Endothelial cell of umbilical vein (primary cell): ENCODE measurements around the gene YY2. TPM values are rescaled to one million over a fixed set of nuclear protein-coding genes. Genes with fewer than 3 reads are reported as not detected.
A peak's percentile ranks its signal among the peaks of the same experiment; 100 is the strongest.

ENCODE experiments used
- BruUV-seq: library from RNA; stranded (reverse); fragments of 400-500 nt; replicated peaks from 2 replicates; lab custom pipeline; 2021; lab: Mats Ljungman, UMichigan
- CTCF ChIA-PET: fragments of 300-600, 350-600 bp; sonication (Branson Sonifier 250); formaldehyde crosslinking; loops from one replicate; lab custom pipeline; 2021; ENCODE audit warnings: antibody characterized with exemption, inconsistent platforms; lab: Charles Lee
- POLR2A ChIA-PET: fragments of 300-600, 350-600 bp; sonication (Branson Sonifier 250); formaldehyde crosslinking; loops from one replicate; lab custom pipeline; 2021; ENCODE audit warnings: antibody characterized with exemption, inconsistent platforms; lab: Charles Lee
- DNase-seq: peaks from one replicate; pipeline ENCODE4 v3.0.0-alpha.2; 2011; ENCODE audit warnings: low read depth, low spot score
- FAIRE-seq: peaks from 2 replicates; lab custom pipeline; 2011; peaks lifted over from hg19 to GRCh38; lab: Jason Lieb, UNC
- H2AFZ ChIP-seq: 2 replicates; pipeline ENCODE4 v1.6.0; 2012; ENCODE audit warnings: low read depth, low read length, control low read depth, inconsistent platforms
- H3K27ac ChIP-seq: 2 replicates; pipeline ENCODE4 v1.5.1; 2011; ENCODE audit warnings: low read depth, mild to moderate bottlenecking, control low read depth, low read length, moderate library complexity; ENCODE audit not compliant: insufficient read depth
- H3K27me3 ChIP-seq, 2 experiments: 2 replicates each; pipeline versions ENCODE4 v1.6.0 to v1.6.1; 2011; ENCODE audit warnings: low read length in 2 of 2, mixed read lengths in 1 of 2; ENCODE audit not compliant: control insufficient read depth in 2 of 2, insufficient read depth in 2 of 2
- H3K36me3 ChIP-seq, 2 experiments: 2 replicates in 1 of 2; 3 replicates in 1 of 2; pipeline ENCODE4 v1.5.1; 2011; ENCODE audit warnings: low read length in 2 of 2, mild to moderate bottlenecking in 1 of 2, moderate library complexity in 1 of 2; ENCODE audit not compliant: control insufficient read depth in 2 of 2, insufficient read depth in 2 of 2; ENCODE audit errors: extremely low read depth in 1 of 2
- H3K4me1 ChIP-seq: 3 replicates; pipeline ENCODE4 v1.5.1; 2011; ENCODE audit warnings: mild to moderate bottlenecking, low read length; ENCODE audit not compliant: control insufficient read depth, insufficient read depth; ENCODE audit errors: extremely low read depth
- H3K4me2 ChIP-seq: 2 replicates; pipeline ENCODE4 v1.6.1; 2011; ENCODE audit warnings: low read length, control low read depth, mixed read lengths; ENCODE audit not compliant: insufficient read depth
- H3K4me3 ChIP-seq, 3 experiments: fragments of 200-600 bp in 1 of 3; sonication (generic), shearing (Covaris generic) in 1 of 3; replicated peaks in 1 of 3; 2 replicates each; pipeline ENCODE4 v1.5.1; 2011 to 2016; ENCODE audit warnings: control low read depth in 3 of 3, low read length in 3 of 3, mild to moderate bottlenecking in 2 of 3, inconsistent platforms in 1 of 3, low read depth in 1 of 3, moderate library complexity in 1 of 3; ENCODE audit not compliant: insufficient read depth in 1 of 3
- H3K79me2 ChIP-seq: 2 replicates; pipeline ENCODE4 v1.6.0; 2012; ENCODE audit warnings: low read length, inconsistent platforms; ENCODE audit not compliant: control insufficient read depth, insufficient read depth
- H3K9ac ChIP-seq: replicated peaks from 2 replicates; pipeline ENCODE3; 2011; ENCODE audit warnings: low read length, control low read depth; ENCODE audit not compliant: insufficient read depth; ENCODE audit errors: extremely low read depth
- H3K9me1 ChIP-seq: replicated peaks from 3 replicates; pipeline ENCODE4 v1.6.0; 2011; ENCODE audit warnings: mild to moderate bottlenecking, low read length; ENCODE audit not compliant: control insufficient read depth, insufficient read depth; ENCODE audit errors: extremely low read depth
- H3K9me3 ChIP-seq: replicated peaks from 2 replicates; pipeline ENCODE4 v1.5.1; 2012; ENCODE audit warnings: low read length, inconsistent platforms; ENCODE audit not compliant: control insufficient read depth, insufficient read depth
- H4K20me1 ChIP-seq: replicated peaks from 2 replicates; pipeline ENCODE3; 2011; ENCODE audit warnings: mild to moderate bottlenecking, low read length; ENCODE audit not compliant: control insufficient read depth, insufficient read depth; ENCODE audit errors: extremely low read depth
- CTCF ChIP-seq, 2 donors: IDR thresholded peaks; 1 replicate in 1 of 2; 2 replicates in 1 of 2; pipeline ENCODE4 v1.5.1; 2011; ENCODE audit warnings: low read length in 2 of 2, mild to moderate bottlenecking in 2 of 2, moderate library complexity in 2 of 2, control low read depth in 1 of 2, inconsistent platforms in 1 of 2, low read depth in 1 of 2; ENCODE audit not compliant: insufficient read depth in 1 of 2; ENCODE audit errors: extremely low read depth in 1 of 2
- EZH2 ChIP-seq: IDR thresholded peaks from 2 replicates; pipeline ENCODE4 v1.6.1; 2012; ENCODE audit warnings: borderline replicate concordance, low read depth, mild to moderate bottlenecking, moderate library complexity, low read length, inconsistent platforms; ENCODE audit not compliant: severe bottlenecking
- FOS ChIP-seq: IDR thresholded peaks from 2 replicates; pipeline ENCODE4 v1.6.1; 2011; ENCODE audit warnings: mild to moderate bottlenecking, low read length, moderate library complexity, borderline replicate concordance; ENCODE audit not compliant: insufficient read depth
- GATA2 ChIP-seq: IDR thresholded peaks from 2 replicates; pipeline ENCODE4 v1.7.0; 2011; ENCODE audit warnings: low read depth, mild to moderate bottlenecking, moderate library complexity, mixed read lengths, low read length; ENCODE audit not compliant: insufficient read length, insufficient read depth
- JUN ChIP-seq: IDR thresholded peaks from 2 replicates; pipeline ENCODE4 v1.6.1; 2011; ENCODE audit warnings: borderline replicate concordance, low read depth; ENCODE audit not compliant: insufficient read length, insufficient read depth
- MYC ChIP-seq: IDR thresholded peaks from one replicate; pipeline ENCODE4 v1.6.1; 2011; ENCODE audit warnings: mild to moderate bottlenecking, low read depth, low read length
- POLR2A ChIP-seq: IDR thresholded peaks from 2 replicates; pipeline ENCODE4 v1.6.1; 2012; ENCODE audit warnings: low read depth, mild to moderate bottlenecking, control low read depth, low read length
- POLR2AphosphoS5 ChIP-seq: IDR thresholded peaks from 2 replicates; pipeline ENCODE4 v1.6.1; 2012; ENCODE audit warnings: low read depth, mild to moderate bottlenecking, control low read depth, low read length, moderate library complexity; ENCODE audit not compliant: insufficient read depth
- dilution Hi-C: fragments of 300-500 bp; cut with MboI; formaldehyde crosslinking; loops from one replicate; pipeline ENCODE4 v1.15.0; 2019; ENCODE audit warnings: low sequenced_read_pairs; ENCODE audit not compliant: extremely low pct_ligation_motif_present
- intact Hi-C: fragments of 100-400 bp; cut with micrococcal nuclease; formaldehyde crosslinking; loops from one replicate; pipeline ENCODE4 v1.10.0; 2022
- polyA plus RNA-seq, 4 experiments: library from polyadenylated mRNA; depleted of rRNA in 3 of 4; stranded (reverse) in 3 of 4; unstranded in 1 of 4; fragments of >200 nt; gene quantifications; 2 replicates each; pipeline versions ENCODE4 v1.2.1 to v1.2.3, GENCODE V29; 2011 to 2012; ENCODE audit warnings: missing spikeins in 1 of 4
- total RNA-seq: library from RNA; stranded (reverse); gene quantifications from 2 replicates; pipeline ENCODE4 v1.2.3, GENCODE V29; 2021
- TF ChIP-seq, protein P1 (sequence below): IDR thresholded peaks from 2 replicates; pipeline ENCODE4 v1.6.1; 2011; ENCODE audit not compliant: insufficient read depth, insufficient read length

The YY2 gene
- total and polyA plus RNA-seq, 2 donors (not counting 3 experiments of a cell fraction or from before 2014, with no cell fraction given): 0.86 to 3.0 TPM

- intact Hi-C loops: no loop called here
- CTCF ChIA-PET: interaction anchor here (1.5 to 4.6 kb wide), 2 partner anchors 134 to 145 kb away, joined by 3 to 40 read pairs; no protein-coding TSS in a partner anchor
- dilution Hi-C loops: no loop called here
- peak overlapping the region; percentile 96 for H3K9ac ChIP-seq
- POLR2A ChIA-PET: no interaction called here
- no peaks in the 10 kb centered on the region for H3K9me3 ChIP-seq
- no peaks in the 10 kb centered on the region for H3K9me1 ChIP-seq
- no peak for DNase-seq
- no peak for TF ChIP-seq GATA2
- no peak for TF ChIP-seq POLR2AphosphoS5
- TF ChIP-seq MYC: no peak
- H3K27me3 ChIP-seq: no peaks in the 10 kb centered on the region
- no peak overlapping the region for H2AFZ ChIP-seq
- H3K4me1 ChIP-seq: no peaks in the 10 kb centered on the region
- peak overlapping the region; percentile 44 to 81 (median 62) for H3K4me3 ChIP-seq
- peak overlapping the region; percentile 79 for H3K4me2 ChIP-seq
- H3K79me2 ChIP-seq: peaks cover 13% of the 10 kb centered on the region
- BruUV-seq: TSS peak; percentile 60
- peak overlapping the region; percentile 86 for H3K27ac ChIP-seq
- H4K20me1 ChIP-seq: no peaks in the 10 kb centered on the region
- FAIRE-seq: peak; percentile 83
- H3K36me3 ChIP-seq: peaks cover 2% of the 10 kb centered on the region in 2 experiments
These were observed 15.6 kb upstream of the YY2 start for GRCh38 chrX:21840193-21840545.

- POLR2A ChIA-PET: no interaction called here
These were observed 12.6 kb upstream of the YY2 start for GRCh38 chrX:21843179-21843578.

More at GRCh38 chrX:21843179-21843578, 12.6 kb upstream of the YY2 start:
- Histone ChIP-seq H3K27me3 (no peaks in the 10 kb centered on the region), H3K9ac (no peak overlapping the region), H4K20me1 (no peaks in the 10 kb centered on the region), H3K4me1 (no peaks in the 10 kb centered on the region), H3K79me2 (peaks cover 13% of the 10 kb centered on the region), H3K4me3 (no peak overlapping the region), H3K9me1 (no peaks in the 10 kb centered on the region), H2AFZ (no peak overlapping the region), H3K36me3 (peaks cover 2% of the 10 kb centered on the region in 2 experiments), H3K27ac (no peak overlapping the region), H3K9me3 (no peaks in the 10 kb centered on the region), H3K4me2 (no peak overlapping the region)
- FAIRE-seq (no peak), DNase-seq (no peak)
- dilution Hi-C loops: no loop called here
- TF ChIP-seq, protein P1, sequence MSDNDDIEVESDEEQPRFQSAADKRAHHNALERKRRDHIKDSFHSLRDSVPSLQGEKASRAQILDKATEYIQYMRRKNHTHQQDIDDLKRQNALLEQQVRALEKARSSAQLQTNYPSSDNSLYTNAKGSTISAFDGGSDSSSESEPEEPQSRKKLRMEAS: no peak
- no peak for TF ChIP-seq POLR2A
- TF ChIP-seq FOS: no peak
- no peak for TF ChIP-seq MYC
- TF ChIP-seq POLR2AphosphoS5: no peak
- no peak for TF ChIP-seq JUN
- no peak for TF ChIP-seq CTCF (IDR thresholded peaks at IDR 0.05; ENCODE audit: extremely low read depth in 1 of 2, insufficient read depth in 1 of 2, low read depth in 1 of 2, low read length in 2 of 2)
- TF ChIP-seq EZH2: no peak
- TF ChIP-seq GATA2: no peak
- intact Hi-C loops: no loop called here
- no TSS peak for BruUV-seq
- CTCF ChIA-PET: no interaction called here
